ENCODE results near the gene SIGLEC15.

Gene SIGLEC15

DNA sequence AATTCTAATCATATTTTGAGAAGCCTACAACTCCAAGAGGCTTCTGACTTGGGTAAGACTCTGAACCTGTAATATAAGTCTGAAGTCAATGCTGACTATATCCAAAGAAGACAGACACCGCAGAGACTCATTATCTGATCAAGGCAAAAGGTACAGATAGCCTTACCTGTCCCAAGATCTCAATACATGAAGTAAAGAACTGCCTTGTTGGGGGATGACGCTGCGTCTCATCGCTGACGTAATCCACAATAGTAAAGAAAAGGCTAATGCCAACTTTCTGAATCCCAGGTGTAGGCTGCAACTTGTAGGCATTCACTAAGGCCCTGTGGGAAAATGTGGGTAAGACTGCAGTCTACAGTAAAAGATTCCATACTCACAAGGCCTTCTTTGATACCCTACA is 62.1 kb downstream of the SIGLEC15 start:
- no peak for DNase-seq

DNA sequence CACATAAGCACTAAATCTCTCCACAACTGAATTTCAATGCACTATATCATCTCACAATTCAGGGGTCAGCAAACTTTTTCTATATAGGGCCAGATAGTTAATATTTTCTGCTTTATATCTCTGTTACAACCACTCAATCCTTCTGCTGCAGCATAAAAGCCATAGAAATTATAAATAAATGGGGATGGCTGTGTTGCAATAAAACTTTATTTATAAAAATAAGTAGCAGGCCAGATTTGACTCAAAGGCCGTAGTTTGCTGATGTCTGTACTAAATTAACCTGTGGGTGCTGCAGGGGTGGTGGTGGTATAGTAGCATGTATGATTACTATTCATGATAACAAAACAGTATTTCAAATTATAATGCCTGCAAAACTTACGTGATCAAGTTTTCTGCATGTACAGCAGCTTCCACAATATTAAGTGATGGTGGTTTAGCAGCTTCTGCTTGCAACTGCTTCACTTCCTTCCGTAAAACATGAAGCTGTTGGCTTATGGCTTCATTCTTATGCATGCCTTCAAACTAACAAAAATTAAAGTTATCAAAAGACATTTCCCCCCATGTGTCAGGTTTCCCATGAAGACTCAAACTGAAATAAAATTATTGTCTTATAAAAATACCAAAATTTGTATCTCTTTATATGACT is 64.1 kb downstream of the SIGLEC15 start:
- DNase-seq, result no peak

DNA sequence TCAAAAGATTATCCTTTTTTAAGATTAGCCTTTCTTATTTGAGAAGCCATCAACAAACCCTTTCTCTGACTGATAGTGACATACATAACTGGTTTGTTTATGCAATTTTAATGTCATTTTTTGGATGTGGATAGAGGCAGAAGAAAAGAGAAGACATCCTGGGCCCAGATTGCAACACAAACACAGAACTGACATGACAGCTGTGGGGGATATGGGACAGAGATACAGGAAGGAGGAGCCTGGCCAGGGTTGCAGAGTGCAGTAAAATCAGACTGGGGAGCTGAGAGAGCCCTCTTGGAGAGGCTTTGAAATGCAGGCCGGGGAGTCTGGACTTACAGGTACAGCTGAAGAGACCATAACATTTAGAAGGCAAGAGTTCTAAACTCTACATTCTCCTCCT is 65.1 kb downstream of the SIGLEC15 start:
- no peak for DNase-seq

DNA sequence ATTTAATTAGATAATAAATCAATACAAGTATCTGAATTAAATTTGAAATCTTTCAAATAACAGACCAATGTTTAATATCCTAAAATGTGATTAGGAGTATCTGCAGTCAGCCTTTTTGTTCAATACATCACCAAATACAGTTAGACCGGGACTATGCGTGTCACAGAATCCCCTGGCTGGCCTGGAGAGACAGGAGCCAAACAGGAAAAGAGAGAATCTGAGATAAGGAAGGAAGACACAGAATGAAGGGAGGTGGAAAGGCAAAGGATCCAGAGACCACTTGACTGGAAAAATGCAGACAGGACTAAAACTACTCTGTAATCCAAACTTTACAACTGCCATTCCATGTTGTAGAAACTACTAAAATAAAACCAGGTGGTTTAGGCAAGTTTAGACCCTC is 66.3 kb downstream of the SIGLEC15 start:
- no peak for DNase-seq
